Mucosa of descending colon (tissue), 3 donors: ENCODE data around the gene MYO1F. TPM values are rescaled to one million over a fixed set of nuclear protein-coding genes. Genes with fewer than 3 reads are reported as not detected.

Experiments used
- ATAC-seq: fragments of 200-7000 bp; cut with Tn5 transposase; one replicate; pipeline ENCODE4 v1.9.1; 2020; ENCODE audit warnings: mild to moderate bottlenecking, moderate library complexity
- DNase-seq, 3 donors: peaks; one replicate each; pipeline ENCODE4 v3.0.0-alpha.2; 2020
- H3K36me3 ChIP-seq: fragments of 200-600 bp; one replicate; pipeline ENCODE4 v1.8.0; 2021; ENCODE audit warnings: low read depth, mild to moderate bottlenecking
- H3K4me1 ChIP-seq: fragments of 200-600 bp; one replicate; pipeline ENCODE4 v1.8.0; 2021; ENCODE audit warnings: low read depth, mild to moderate bottlenecking
- H3K4me3 ChIP-seq: fragments of 200-600 bp; one replicate; pipeline ENCODE4 v1.8.0; 2021; ENCODE audit warnings: mild to moderate bottlenecking
- H3K9me3 ChIP-seq: fragments of 200-600 bp; one replicate; pipeline ENCODE4 v1.8.0; 2021; ENCODE audit warnings: mild to moderate bottlenecking
- intact Hi-C, 2 donors: fragments of 100-400 bp; cut with DNase I in 1 of 2; cut with micrococcal nuclease in 1 of 2; formaldehyde crosslinking; loops; one replicate each; pipeline versions ENCODE4 v1.11.0 to v1.11.1; 2022; cut with DNase I, micrococcal nuclease
- total RNA-seq, 3 donors: library from RNA; stranded (reverse); fragmentation: NEBNext Ultra II Directional in 2 of 3; extraction: Animal tissue kit (Norgen Biotek cat#: 25700) in 2 of 3; gene quantifications; one replicate each; pipeline versions ENCODE4 v1.2.1 to v1.2.4, GENCODE V29; 2021 to 2023
- TF ChIP-seq, protein P1 (sequence below): fragments of 200-600 bp; IDR thresholded peaks from one replicate; pipeline ENCODE4 v1.8.0; 2022; ENCODE audit warnings: antibody characterized with exemption, mild to moderate bottlenecking
- donor health status: DM: no; HTN: no; CAD: no; lungs with moderate emphysema.
- donor health status: DM: no; HTN: no; CAD: no.
- donor health status: DM: no; HTN: yes; CAD: no.

Gene MYO1F
- total RNA-seq, 3 donors from 2014 or later: 8.5 to 26.5 (median 21.0) TPM

- H3K4me3 ChIP-seq: no peak overlapping the region
- intact Hi-C loops: loop anchor here in 1 of 2 donors (10.0 kb wide), 1 partner anchor 145 kb away; no protein-coding TSS in a partner anchor
- DNase-seq (no peak), ATAC-seq (peak; percentile 19)
- H3K4me1 ChIP-seq: no peaks in the 10 kb centered on the region
- H3K36me3 ChIP-seq: no peaks in the 10 kb centered on the region
- TF ChIP-seq, protein P1, sequence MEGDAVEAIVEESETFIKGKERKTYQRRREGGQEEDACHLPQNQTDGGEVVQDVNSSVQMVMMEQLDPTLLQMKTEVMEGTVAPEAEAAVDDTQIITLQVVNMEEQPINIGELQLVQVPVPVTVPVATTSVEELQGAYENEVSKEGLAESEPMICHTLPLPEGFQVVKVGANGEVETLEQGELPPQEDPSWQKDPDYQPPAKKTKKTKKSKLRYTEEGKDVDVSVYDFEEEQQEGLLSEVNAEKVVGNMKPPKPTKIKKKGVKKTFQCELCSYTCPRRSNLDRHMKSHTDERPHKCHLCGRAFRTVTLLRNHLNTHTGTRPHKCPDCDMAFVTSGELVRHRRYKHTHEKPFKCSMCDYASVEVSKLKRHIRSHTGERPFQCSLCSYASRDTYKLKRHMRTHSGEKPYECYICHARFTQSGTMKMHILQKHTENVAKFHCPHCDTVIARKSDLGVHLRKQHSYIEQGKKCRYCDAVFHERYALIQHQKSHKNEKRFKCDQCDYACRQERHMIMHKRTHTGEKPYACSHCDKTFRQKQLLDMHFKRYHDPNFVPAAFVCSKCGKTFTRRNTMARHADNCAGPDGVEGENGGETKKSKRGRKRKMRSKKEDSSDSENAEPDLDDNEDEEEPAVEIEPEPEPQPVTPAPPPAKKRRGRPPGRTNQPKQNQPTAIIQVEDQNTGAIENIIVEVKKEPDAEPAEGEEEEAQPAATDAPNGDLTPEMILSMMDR: no peak
- no peaks in the 10 kb centered on the region for H3K9me3 ChIP-seq
These were observed 77.1 kb downstream of the MYO1F start for GRCh38 chr19:8500158-8500557.

DNA sequence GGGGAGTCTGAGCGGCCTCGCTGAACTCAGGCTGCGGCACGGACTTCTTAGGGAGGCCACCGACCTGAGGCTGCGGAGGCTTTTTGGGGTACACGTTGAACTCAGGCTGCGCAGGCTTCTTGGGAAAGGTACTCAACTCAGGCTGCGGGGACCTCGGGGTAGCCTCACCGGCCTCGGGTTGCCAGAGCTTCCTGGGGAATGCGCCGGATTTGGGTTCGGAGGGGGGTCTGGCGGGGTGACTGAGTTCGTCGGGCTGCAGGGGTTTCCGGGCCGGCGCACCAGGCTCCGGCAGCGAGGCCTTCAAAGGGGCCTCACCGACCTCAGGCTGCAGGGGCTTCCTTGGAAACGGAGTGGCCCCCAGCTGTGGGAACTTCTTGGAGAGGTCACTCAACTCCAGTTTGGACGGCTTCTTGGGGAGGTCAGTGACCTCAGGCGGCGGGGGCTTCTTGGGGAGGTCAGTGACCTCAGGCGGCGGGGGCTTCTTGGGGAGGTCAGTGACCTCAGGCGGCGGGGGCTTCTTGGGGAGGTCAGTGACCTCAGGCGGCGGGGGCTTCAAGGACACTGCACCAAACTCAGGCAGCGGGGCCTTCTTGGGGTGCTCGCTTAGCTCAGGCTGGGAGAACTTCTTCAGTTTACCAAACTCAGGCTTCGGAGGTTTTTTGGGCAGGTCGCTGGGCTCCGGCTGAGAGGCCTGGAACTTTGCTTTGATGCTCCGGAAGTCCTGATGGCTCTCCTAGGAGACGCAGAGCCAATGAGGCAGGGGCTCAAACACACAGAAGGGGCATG lies 78.0 kb downstream of the MYO1F start:
- ATAC-seq (no peak), DNase-seq (no peak)
- Histone ChIP-seq H3K4me1 (no peaks in the 10 kb centered on the region), H3K36me3 (no peaks in the 10 kb centered on the region), H3K4me3 (no peak overlapping the region), H3K9me3 (no peaks in the 10 kb centered on the region)
- intact Hi-C loops: no loop called here
- TF ChIP-seq, protein P1: no peak

GRCh38 chr19:8498295-8498694 lies 78.9 kb downstream of the MYO1F start:
- no peaks in the 10 kb centered on the region for H3K9me3 ChIP-seq
- no peaks in the 10 kb centered on the region for H3K4me1 ChIP-seq
- ATAC-seq: no peak
- H3K36me3 ChIP-seq: no peaks in the 10 kb centered on the region
- no peak for DNase-seq
- TF ChIP-seq, protein P1: no peak
- no peak overlapping the region for H3K4me3 ChIP-seq
- intact Hi-C loops: no loop called here

- no peak for ATAC-seq
- TF ChIP-seq, protein P1: no peak
- intact Hi-C loops: no loop called here
- no peaks in the 10 kb centered on the region for H3K36me3 ChIP-seq
- no peaks in the 10 kb centered on the region for H3K4me1 ChIP-seq
- no peak for DNase-seq
- H3K9me3 ChIP-seq: no peaks in the 10 kb centered on the region
- no peak overlapping the region for H3K4me3 ChIP-seq
These were observed 83.1 kb downstream of the MYO1F start for GRCh38 chr19:8494158-8494557.

- TF ChIP-seq, protein P1: no peak
- Histone ChIP-seq H3K9me3 (no peaks in the 10 kb centered on the region), H3K36me3 (peaks cover 6% of the 10 kb centered on the region), H3K4me3 (no peak overlapping the region), H3K4me1 (no peaks in the 10 kb centered on the region)
- intact Hi-C loops: no loop called here
- no peak for ATAC-seq
- no peak for DNase-seq
These were observed 85.7 kb downstream of the MYO1F start for GRCh38 chr19:8491574-8491973.
